Measurements from ENCODE around the gene SFSWAP. TPM values are rescaled to one million over a fixed set of nuclear protein-coding genes. Genes with fewer than 3 reads are reported as not detected.

SFSWAP gene
- total RNA-seq, 1 donor from 2014 or later, result 18.2 TPM

DNA sequence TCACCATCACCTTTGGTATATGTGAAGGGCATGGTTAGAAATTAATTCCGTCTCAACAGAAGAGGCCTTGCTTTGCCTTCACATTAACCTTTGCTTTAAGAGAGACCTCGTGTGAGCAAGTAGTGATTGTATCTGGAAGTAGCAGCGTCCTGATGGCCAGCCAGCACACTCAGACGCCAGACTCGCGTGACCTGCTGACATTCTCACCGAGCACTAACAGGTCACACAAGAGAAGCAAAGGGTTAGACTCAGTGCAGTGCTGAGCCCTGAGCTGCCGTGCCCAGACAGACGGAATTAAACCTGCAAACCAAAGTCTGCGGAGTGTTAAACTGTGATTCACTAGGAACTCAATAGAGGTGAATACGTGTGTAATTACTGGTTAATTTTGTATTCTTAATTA, 77.2 kb downstream of the SFSWAP start:
- FAIRE-seq (no peak), DNase-seq (ENCODE audit: low read depth) (no peak)
- TF ChIP-seq, protein P1, sequence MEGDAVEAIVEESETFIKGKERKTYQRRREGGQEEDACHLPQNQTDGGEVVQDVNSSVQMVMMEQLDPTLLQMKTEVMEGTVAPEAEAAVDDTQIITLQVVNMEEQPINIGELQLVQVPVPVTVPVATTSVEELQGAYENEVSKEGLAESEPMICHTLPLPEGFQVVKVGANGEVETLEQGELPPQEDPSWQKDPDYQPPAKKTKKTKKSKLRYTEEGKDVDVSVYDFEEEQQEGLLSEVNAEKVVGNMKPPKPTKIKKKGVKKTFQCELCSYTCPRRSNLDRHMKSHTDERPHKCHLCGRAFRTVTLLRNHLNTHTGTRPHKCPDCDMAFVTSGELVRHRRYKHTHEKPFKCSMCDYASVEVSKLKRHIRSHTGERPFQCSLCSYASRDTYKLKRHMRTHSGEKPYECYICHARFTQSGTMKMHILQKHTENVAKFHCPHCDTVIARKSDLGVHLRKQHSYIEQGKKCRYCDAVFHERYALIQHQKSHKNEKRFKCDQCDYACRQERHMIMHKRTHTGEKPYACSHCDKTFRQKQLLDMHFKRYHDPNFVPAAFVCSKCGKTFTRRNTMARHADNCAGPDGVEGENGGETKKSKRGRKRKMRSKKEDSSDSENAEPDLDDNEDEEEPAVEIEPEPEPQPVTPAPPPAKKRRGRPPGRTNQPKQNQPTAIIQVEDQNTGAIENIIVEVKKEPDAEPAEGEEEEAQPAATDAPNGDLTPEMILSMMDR (IDR thresholded peaks at IDR 0.05; ENCODE audit: insufficient read depth, low read length, severe bottlenecking), result no peak
- Histone ChIP-seq H3K27me3 (ENCODE audit: control insufficient read depth, insufficient read depth, low read length) (no peaks in the 10 kb centered on the region), H3K4me3 (ENCODE audit: low read depth, low read length) (no peak overlapping the region), H3K36me3 (ENCODE audit: control insufficient read depth, insufficient read depth, low read length) (peaks cover 18% of the 10 kb centered on the region)

DNA sequence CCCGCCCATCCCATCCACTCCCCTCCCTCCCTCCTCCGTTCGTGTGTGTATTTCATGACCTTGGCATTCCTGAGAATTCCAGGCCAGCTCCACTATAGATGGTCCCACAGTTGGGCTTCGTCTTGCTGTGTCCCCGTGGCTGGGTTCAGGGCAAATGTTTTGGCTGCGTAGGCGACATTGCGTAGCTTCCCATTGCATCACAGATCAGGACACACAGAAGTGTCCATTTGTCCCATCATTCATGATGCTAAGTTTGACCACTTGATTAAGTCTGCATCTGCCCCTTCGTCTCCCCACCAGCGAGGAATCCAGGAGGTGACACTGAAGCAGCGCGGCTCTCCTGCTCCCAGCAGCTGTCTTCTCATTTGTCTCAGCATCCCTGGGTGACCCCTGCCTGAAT, 78.7 kb downstream of the SFSWAP start:
- Histone ChIP-seq H3K36me3 (ENCODE audit: control insufficient read depth, insufficient read depth, low read length) (peaks cover 18% of the 10 kb centered on the region), H3K4me3 (ENCODE audit: low read depth, low read length) (no peak overlapping the region), H3K27me3 (ENCODE audit: control insufficient read depth, insufficient read depth, low read length) (no peaks in the 10 kb centered on the region)
- TF ChIP-seq, protein P1 (IDR thresholded peaks at IDR 0.05; ENCODE audit: insufficient read depth, low read length, severe bottlenecking), result no peak
- DNase-seq (ENCODE audit: low read depth), result no peak
- FAIRE-seq, result peak; percentile 43

DNA sequence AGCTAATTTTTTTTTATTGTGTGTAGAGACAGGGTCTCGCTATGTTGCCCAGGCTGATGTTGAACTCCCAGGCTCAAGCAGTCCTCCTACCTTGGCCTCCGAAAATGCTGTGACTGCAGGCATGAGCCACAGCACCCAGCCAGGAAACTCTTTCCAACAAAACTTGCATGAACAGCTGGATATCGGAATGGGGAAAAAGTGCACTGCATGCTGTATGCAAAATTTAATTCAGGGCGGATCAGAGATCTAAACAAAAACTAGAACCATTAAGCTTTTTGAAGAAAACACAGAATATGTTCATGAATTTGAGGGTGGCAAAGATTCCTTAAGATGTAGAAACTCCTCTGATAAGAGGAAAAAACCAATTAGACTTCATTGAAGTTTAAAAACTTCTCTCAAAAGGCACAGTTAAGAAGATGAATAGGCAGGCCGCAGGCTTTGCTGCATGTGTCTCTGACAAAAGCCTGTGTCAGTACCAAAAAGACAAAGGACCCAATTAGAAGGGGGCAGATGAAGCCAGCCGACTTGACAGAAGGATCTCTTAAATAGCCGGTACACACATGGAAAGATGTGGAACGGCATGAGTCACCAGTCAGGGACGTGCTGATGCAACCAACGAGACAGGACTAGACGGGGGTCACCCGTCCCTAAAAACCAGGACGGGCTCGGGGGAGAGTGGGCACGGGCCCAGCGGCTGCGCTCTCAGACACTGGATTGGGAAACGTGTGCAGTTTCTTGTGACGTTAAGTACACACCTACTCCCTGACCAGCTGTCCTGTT, 82.5 kb downstream of the SFSWAP start:
- FAIRE-seq, result no peak
- TF ChIP-seq, protein P1 (IDR thresholded peaks at IDR 0.05; ENCODE audit: insufficient read depth, low read length, severe bottlenecking), result no peak
- H3K36me3 ChIP-seq (ENCODE audit: control insufficient read depth, insufficient read depth, low read length), result peaks cover 15% of the 10 kb centered on the region

DNA sequence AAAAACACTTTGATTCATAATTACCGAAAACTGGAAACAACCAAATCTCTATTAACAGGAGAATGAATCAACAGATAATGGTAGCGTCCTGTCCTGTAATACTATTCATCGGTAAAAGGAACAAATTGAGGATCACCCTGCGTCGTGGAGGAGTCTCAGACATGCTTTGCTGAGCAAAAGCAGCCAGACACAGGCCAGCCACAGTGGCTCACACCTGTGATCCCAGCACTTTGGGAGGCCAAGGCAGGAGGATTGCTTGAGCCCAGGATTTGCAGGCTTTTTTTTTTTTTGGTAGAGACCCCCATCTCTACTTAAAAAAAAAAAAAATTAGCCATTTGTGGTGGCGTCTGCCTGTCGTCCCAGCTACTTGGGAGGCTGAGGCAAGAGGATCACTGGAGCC, 83.2 kb downstream of the SFSWAP start:
- FAIRE-seq, result no peak
- Histone ChIP-seq H3K36me3 (ENCODE audit: control insufficient read depth, insufficient read depth, low read length) (peaks cover 17% of the 10 kb centered on the region), H3K4me3 (ENCODE audit: low read depth, low read length) (no peak overlapping the region), H3K27me3 (ENCODE audit: control insufficient read depth, insufficient read depth, low read length) (no peaks in the 10 kb centered on the region)
- no peak for DNase-seq (ENCODE audit: low read depth)
- TF ChIP-seq, protein P1 (IDR thresholded peaks at IDR 0.05; ENCODE audit: insufficient read depth, low read length, severe bottlenecking), result no peak

More for the DNA sequence above, 82.5 kb downstream of the SFSWAP start:
- H3K27me3 ChIP-seq (ENCODE audit: control insufficient read depth, insufficient read depth, low read length), result no peaks in the 10 kb centered on the region
- H3K4me3 ChIP-seq (ENCODE audit: low read depth, low read length), result no peak overlapping the region
- no peak for DNase-seq (ENCODE audit: low read depth)

DNA sequence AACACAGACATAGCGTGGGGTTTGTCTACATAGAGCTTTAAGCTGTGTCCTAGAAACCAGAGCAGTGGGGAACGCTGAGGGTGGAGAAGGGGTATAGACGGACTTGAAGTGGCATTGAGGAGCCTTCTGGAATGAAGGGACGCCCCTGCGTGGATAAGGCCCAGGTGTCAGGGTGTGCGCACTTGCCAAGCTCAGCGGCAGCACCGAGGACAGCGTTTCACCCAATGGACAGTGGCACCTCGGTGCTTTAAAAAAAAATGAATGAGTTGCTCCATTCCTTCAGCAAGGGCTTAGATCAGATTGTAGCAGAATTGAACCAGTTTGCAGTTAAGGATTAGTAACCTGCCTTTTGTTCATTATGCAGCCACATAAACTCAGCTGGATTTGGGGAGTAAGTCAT, 83.7 kb downstream of the SFSWAP start:
- H3K36me3 ChIP-seq (ENCODE audit: control insufficient read depth, insufficient read depth, low read length), result peaks cover 18% of the 10 kb centered on the region
- TF ChIP-seq, protein P1 (IDR thresholded peaks at IDR 0.05; ENCODE audit: insufficient read depth, low read length, severe bottlenecking), result no peak
- H3K4me3 ChIP-seq (ENCODE audit: low read depth, low read length), result no peak overlapping the region
- no peak for DNase-seq (ENCODE audit: low read depth)
- no peak for FAIRE-seq
- no peaks in the 10 kb centered on the region for H3K27me3 ChIP-seq (ENCODE audit: control insufficient read depth, insufficient read depth, low read length)

DNA sequence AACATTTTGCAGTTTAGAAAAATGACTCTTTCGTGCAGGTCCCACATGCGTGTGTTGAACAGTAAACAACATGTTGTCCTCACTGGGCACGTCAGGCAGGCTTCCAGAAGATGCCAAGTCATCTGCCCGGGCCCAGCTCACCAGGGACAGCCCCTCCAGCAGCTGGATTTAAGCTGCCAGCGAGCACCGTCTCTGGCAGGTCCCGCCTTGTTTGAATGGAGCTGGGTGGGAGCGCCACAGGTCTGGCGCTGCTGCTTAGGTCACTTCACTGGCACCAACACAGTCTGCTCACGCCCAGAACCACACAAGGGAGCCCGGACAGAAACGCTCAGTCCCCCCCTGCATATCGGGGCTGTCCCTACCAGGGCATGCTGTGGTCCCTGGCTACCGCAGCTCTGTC, 84.2 kb downstream of the SFSWAP start:
- Histone ChIP-seq H3K36me3 (ENCODE audit: control insufficient read depth, insufficient read depth, low read length) (peaks cover 15% of the 10 kb centered on the region), H3K27me3 (ENCODE audit: control insufficient read depth, insufficient read depth, low read length) (no peaks in the 10 kb centered on the region), H3K4me3 (ENCODE audit: low read depth, low read length) (no peak overlapping the region)
- TF ChIP-seq, protein P1 (IDR thresholded peaks at IDR 0.05; ENCODE audit: insufficient read depth, low read length, severe bottlenecking), result no peak
- DNase-seq (ENCODE audit: low read depth) (peak; percentile 43), FAIRE-seq (no peak)
